Left renal cortex interstitium (tissue), 4 donors: ENCODE data around the gene PTPN20. TPM values are rescaled to one million over a fixed set of nuclear protein-coding genes. Genes with fewer than 3 reads are reported as not detected.
"Not testable (repeated sequence)": the region's sequence is repeated elsewhere in the genome, so short reads cannot be mapped to it uniquely, and the experiment has no call there.

ENCODE experiments used
- DNase-seq, 4 donors: peaks; one replicate each; pipeline ENCODE4 v3.0.0-alpha.2; 2013; ENCODE audit warnings: low read depth in 4 of 4, low spot score in 2 of 4, missing footprints in 1 of 4
- polyA plus RNA-seq, 4 donors: library from polyadenylated mRNA; unstranded; fragments of 120-200 nt; gene quantifications; one replicate each; pipeline ENCODE4 v1.2.1, GENCODE V29; 2013; ENCODE audit not compliant: insufficient read length in 4 of 4

The PTPN20 gene
- polyA plus RNA-seq, 4 donors: 1.4 to 4.1 (median 3.3) TPM

DNA sequence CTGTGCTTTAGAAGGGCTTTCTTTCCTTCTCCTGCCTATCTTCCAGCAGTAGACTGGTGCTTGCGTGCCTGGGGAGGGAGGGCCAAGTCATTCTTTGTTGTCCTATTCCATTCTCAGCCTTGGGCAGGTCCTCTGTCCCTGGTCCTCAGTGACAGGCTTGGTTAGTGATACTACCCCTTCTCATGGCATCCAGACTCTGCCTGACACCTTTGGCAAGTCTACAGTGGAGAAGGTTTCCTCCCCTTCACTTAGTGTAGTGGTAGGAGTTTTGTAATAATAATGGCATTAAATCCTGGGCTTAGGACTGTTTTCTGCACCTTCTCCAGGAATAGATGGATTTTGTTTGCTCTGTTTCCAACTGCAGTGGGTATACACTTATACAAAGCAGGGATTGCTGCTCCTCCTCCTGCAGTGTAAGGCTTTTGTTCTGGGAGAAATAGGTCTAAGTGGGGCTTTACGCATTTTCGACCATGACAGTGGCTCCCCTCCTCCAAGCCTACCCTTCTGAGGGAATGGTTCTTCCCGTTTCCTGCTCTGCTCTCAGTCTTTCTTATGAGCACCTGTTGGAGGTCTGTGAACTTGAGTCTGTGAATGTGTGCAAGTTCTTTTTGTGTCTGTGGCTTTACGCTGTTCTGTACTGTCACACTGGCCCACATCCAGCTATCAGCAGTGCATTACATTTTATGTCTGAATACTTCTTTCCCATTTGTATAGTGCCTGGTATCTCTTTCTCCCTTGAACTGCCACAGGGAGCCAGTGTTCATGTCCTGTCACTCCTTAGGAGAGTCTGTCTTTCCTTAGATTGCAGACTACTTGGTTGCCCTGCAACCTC, 37.7 kb downstream of the PTPN20 start:
- not testable (repeated sequence) for DNase-seq

DNA sequence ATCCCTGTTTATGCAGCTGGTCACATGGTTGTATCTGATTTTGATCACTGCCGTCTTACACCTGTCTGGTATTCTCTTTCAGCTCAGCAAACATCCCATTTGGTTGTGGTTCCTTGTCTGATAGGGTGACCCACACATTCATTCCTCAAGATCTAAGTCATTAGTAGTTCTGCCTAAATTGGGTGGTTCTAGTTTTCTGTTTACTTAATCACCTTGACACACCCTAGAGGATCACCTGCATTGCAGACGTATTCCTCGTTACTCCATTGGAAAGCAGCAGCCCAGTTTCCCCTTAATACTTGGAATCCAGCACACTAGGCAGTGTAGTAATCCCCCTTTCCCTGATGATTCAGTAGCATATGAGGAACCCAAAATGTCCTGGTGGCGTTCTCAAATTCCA, 41.3 kb downstream of the PTPN20 start:
- not testable (repeated sequence) for DNase-seq

DNA sequence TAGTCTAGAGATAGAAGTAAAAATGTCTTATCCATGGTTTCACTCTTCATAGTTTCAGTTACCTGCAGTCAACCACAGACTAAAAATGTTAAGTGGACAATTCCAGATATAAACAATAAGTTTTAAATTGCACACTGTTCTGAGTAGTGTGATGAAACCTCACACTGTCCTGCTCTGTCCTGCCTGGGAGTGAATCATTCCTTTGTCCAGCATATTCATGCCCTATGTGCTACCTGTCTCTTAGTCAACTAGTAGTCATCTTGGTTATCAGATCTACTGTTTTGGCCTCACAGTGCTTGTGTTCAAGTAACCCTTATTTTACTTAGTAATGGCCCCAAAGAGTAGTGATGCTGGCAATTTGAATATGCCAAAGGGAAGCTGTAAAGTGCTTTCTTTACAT, 49.5 kb downstream of the PTPN20 start:
- DNase-seq: not testable (repeated sequence)

DNA sequence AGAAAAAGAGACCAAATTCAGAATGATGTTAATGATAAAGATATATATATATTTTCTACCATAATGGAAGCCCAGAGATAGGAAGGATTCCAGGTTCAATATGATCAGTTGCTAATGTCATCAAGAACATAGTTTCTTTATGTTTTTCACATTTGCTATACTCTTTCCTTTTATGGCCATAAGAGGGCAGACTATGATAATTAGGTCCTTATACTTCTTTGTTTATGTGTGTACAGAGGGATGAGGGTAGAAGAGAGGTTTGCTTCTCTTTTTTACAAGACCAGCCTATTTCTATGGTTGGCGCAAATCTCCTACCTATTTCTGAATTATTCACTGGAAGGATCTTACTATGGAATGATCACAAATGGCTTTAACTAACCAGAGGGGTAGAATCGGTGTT, 52.1 kb downstream of the PTPN20 start:
- not testable (repeated sequence) for DNase-seq

DNA sequence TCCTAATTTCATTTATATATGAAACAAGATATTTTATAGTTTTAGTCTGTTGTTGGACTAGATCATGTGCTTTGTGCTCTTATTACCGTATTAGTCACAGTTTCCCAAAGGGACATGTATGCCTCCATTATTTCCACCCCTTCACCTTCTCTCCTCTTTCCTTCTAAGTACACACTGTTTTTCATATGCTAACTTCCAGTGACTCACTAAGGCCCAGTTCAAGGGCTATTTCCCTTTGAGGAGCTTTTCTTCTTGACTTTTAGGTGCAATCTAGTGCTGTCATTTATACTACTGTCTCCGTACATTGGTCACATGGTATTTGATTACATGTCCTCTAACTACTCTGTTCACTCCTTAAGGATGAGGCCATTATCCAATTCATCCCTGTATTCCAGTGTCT, 55.8 kb downstream of the PTPN20 start:
- not testable (repeated sequence) for DNase-seq

DNA sequence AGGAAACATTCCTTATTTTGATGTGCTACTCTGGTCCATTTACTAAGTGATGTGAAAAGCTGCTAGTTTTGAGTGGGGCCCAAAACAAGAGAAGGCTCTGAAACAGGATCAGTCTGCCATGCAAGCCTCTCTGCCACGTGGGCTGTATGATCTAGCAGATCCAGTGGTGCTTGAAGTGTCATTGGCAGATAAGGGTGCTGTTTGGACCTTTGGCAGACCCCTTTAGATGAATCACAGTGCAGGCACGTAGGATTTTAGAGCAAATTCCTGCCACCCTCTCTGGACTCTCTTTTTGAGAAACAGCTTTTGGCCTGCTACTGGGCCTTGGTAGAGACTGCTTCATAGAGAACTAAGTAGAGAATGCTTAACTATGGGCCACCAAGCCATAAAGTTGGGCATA, 69.0 kb downstream of the PTPN20 start:
- not testable (repeated sequence) for DNase-seq

DNA sequence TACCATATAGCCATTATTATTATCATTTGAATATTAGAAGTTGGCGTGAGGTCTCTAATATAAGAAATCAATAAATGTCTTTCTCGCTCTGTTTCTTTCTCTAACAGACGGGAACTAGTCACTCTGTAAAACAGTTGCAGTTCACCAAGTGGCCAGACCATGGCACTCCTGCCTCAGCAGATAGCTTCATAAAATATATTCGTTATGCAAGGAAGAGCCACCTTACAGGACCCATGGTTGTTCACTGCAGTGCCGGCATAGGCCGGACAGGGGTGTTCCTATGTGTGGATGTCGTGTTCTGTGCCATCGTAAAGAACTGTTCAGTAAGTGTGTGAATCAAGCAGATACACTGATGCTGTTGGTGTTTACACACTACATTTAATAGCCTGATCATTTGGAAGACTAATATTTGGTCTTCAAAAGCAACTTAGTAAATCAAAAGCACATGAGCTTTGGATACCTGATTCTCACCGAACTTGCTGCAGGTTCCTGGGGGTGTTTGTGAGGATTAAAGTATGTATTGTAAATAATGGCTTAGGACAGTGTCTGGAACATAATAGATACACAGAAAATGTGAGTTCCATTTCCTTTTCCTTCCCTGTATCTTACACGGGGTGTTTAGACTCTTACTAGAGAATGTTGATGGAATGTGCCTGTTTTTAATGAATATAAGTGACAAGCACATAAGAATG, 76.2 kb downstream of the PTPN20 start:
- not testable (repeated sequence) for DNase-seq

DNA sequence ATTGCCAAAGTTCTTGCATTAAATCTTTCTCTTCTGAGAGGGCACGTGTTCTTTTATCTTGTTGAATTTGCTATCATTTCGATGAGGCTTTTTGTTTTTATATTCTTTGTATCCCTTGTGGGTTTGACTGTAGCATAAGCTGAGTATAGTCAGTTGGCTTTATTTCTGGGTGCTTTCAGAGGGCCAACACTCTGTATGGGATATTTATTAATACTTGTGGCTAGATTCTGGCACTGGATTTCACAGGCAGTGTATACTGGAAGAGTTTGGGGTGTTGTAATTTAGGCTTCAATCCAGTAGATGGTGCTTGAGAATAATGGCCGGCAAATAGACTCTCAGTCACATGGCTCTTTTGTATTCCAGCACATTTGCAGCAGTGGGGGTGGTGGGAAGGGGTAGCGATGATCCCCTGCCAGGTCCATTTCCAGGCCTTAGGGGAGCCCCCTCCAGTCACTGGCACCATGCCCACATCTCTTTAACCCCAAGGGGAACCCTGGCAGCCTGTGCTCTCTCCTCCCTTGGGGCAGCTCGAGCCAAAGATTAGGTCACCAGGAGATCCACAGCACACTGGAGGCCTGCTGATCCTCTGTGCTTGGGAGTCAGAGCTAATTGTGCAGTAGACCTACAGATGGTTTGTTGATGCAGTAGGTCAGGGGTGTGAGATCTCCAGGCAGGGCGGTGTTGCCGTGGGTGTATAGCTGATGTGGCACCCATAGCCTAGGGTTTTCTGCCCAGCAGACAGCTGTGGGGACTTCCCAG, 81.8 kb downstream of the PTPN20 start:
- no peak for DNase-seq

DNA sequence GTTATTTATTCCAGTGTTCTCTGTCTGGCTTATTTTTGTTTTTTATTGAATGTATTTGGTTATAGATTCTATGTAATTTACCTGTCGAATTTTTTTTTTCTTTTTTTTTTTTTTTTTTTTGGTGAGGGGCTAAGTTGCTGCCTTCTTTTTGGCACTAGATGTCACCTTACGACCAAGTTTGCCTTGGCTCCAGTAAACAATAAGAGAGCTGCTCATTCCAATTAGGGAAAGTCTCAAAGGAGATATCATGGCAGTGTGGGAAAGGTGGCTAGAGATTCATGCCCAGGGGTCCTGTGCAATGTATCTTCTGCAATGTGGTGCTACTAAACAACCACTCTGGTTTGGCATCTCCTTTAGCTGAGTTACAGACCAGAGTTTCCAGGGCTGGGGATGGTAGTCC, 84.0 kb downstream of the PTPN20 start:
- DNase-seq: no peak

DNA sequence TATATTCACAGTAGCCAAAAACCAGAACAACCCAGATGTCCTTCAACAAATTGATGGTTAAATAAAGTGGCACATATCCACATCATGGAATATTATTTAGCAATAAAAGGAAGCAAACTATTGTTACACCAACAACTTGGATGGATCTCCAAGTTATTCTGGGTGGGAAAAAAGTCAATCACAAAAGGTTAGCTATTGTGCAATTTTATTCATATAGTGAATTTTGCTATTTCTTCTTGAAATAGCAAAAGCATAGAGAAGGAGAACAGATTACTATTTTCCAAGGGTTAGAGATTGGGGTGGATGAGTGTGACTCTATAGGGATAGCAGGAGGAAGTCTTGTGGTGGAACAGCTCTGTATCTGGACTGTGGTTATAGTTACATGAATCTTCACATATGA, 87.0 kb downstream of the PTPN20 start:
- no peak for DNase-seq

DNA sequence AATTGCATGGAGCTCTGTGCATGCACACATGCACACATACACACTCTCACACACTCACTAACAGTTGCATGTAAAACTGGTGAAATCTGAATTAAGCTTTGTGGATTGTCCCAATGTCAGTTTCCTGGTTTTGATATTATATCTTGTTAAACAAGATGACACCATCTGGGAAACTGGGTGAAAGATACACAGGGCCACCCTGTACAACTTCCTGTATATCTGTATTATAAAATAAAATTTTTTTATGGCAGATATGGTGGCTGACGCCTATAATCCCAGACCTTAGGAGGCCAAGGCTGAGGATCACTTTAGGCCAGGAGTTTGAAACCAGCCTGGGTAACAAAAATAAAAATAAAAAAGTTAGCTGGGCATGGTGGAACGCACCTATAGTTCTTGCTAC, 87.4 kb downstream of the PTPN20 start:
- DNase-seq: no peak

DNA sequence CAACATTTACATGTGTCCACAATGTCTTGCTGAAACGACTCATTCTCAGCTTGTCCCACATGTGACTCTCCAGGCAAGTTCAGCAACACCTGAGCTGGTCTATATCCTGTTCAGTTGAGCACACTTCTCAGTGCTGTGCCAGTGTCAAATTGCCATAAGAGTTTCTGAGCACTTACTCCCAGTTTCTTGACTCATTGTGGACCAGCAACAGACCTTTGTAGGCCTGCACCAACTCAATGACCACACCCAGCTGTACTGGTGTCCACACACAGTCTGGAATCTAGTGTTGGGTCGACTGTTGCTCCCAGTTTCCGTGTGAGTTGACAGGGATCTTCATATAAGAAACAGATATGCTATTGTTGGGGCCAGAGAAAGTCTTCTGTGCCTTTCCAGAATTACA, 88.0 kb downstream of the PTPN20 start:
- no peak for DNase-seq

DNA sequence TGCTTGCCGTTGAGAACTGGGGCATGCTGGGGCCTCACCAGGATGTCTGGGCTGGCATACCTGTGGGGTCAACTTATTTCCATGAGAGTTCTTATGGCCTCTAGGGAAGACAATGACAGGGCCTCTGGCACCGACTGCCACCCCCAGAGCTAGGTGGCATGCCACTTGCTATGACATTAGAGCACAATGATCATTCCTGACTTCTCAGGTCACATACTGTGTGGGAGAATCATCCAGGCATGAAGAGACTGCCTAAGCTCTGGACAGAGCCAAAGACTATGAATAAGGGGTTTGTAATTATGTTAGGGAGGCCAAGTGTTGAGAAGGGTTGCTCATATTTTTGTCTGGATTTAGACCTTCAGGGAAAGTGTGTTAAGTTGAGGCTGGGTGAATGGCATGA, 97.5 kb downstream of the PTPN20 start:
- no peak for DNase-seq

DNA sequence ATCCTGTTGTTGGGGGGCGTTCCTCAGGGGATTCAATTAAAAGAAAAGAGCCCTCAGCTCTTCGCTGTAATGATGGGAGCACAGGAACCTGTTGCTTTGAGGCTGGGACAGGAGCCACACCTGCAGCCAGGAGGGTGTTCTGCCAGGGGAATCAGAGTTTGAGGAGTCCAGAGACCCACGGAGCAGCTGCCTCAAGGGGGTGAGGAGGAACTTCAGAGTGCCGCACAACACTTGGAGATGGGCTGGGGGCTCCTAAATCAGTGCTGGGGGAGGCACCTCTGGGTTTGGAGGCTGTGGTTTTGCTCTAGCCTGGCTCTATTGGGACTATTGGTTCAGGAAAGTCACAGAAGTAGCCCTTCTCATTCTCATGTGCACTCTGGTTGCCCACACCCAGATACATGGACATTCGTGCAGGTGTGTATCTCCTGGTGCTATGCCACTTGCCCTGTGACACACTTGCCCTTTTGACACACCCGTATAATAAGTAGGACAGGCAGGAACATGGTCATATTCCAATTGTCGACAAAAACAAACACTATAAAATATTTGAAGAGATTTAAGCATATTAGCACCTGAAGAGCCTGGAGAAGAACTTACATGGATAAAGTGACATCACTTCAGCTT, 98.1 kb downstream of the PTPN20 start:
- no peak for DNase-seq

DNA sequence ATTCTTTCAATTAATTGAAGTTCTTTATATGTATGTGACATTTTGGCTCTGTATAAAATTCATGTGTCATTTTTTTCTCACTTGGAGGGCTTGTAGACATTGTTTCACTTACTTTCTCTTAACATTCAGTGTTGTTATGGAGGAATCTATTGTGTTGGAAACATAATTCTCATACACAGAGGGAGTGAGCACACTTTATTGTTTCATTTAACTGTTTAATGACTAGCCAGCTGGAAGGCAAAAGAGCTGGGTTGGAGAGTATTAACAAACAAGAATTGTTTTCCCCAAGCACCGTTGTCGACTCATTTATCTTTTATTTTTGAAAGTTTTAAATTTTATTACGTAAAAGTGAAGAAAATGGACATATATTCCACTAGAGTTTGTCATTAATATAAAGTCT, 98.8 kb downstream of the PTPN20 start:
- DNase-seq: no peak

DNA sequence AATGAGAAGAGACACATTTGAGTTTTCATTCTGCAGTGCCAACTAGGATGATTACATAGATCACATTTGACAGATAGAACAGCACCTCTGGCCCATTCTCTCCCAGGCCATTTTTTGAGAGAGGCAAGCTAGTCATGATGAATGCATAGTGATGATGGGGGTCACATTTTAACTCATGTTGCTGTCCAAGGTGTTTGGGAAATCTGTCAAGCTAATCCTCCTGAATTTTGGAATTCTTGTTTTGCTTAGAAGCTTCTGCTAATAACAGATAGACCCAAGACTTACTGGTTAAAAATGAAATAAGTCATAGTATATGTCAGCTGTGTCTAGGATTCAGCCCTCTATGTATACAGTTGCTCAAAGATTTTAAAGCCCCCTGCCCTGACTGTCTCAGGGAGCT, 101.0 kb downstream of the PTPN20 start:
- no peak for DNase-seq

DNA sequence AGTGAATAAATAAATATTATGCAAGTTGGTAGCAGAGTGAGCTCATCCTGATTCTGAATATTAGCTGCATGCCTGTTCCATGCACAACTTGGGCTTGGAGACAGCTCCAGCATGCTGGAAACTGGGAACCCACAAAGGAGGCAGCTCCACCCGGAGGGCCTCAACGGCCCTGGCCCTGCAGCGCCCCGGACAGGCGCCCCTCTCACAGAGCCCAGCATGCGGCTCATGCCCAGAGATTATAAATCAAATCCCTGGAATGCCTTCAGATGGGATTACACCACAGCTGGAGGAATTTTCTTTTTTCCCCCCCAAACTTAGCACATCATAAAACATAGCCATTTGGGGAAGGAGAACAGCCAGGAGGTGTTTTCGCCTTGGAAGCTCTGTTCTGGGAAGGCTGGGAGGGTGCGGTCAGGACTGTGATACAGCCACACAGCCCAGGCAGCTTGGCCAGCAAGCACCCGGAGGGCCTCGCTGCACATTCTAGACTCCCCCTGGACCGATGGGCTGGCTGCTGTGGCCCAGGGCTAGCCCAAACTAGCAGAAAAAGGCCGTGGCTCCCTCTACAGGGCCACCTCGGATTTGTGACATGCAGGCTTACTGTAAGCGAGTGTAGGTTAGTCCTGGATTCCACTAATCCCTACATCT, 102.4 kb downstream of the PTPN20 start:
- no peak for DNase-seq

DNA sequence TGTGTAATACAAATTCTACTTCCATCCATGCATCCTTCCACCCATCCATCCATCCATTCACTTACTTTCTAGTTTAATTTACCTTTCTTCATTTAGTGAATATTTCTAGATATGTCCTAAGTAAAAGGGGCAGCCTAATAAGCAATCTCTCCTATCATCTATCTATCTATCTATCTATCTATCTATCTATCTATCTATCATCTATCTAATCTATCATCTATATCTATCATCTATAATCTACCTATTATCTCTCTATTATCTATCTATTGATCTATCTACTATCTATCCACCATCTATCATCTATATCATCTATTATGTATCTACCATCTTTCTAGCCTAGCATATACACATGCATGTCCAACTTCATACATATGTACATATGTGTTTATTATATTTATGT, 104.2 kb downstream of the PTPN20 start:
- no peak for DNase-seq

DNA sequence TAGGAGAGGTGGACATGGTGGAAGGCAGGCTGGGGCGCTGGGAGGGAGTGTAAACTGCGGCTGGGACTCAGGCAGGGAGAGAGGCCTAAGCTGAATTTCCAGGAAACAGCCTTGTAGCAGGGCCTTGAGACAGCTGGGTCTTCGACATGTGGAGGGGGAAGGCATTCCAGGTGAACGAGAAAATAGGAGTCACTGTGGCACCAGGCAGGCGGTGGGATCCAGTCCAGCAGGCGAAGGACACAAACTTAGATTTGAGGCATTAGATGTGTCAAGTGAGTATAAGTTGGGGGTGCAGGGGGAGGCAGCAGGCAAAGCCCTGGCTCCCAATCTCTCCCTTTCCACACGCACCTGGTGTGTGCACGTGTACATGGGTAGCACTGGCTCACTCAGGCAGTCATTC, 105.3 kb downstream of the PTPN20 start:
- no peak for DNase-seq

DNA sequence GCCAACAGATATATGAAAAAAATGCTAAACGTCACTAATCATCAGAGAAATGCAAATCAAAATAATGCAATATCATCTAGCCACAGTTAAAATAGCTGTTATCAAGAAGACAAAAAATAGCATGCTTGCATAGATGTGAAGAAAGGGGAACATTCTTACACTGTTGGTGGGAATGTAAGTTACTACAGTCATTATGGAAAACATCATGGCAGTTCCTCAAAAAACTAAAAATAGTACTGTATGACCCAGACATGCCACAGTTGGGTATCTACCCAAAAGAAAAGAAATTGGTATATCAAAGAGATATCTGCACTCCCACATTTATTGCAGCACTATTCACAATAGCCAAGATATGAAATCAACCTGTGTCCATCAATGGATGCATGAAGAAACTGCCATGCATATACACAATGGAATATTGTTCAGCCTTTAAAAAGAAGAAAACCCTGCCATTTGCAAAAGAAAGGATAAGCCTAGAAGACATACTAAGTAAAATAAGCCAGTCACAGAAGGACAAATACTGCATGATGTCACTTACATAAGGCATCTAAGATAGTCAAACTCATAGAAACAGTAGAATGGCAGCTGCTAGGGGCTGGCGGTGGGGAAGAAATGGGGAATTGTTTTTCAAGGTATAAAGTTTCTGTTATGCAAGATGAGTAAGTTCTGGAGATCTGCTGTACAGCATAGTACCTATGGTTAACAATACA, 107.0 kb downstream of the PTPN20 start:
- no peak for DNase-seq
